ENCODE data around the gene GAB4. TPM values are rescaled to one million over a fixed set of nuclear protein-coding genes. Genes with fewer than 3 reads are reported as not detected.

GAB4 gene
- total RNA-seq, 1 donor from 2014 or later: not detected

Other genes starting within 250 kb of the GAB4 start
- not detected in 2 replicates for gene XKR3, start 182.8 kb downstream of the GAB4 start, total RNA-seq
- gene IL17RA, start 76.8 kb upstream of the GAB4 start, total RNA-seq: 8.4 and 10.0 TPM in 2 replicates
- 4.7 and 5.0 TPM in 2 replicates for gene TMEM121B, start 113.1 kb upstream of the GAB4 start, total RNA-seq
- 39.7 and 40.4 TPM in 2 replicates for gene HDHD5, start 151.1 kb upstream of the GAB4 start, total RNA-seq
- 88.9 and 89.2 TPM in 2 replicates for gene ADA2, start 211.2 kb upstream of the GAB4 start, total RNA-seq